Activated naive CD8-positive, alpha-beta T cell (primary cell): ENCODE measurements around the gene KAT6B.

Experiments
- H3K27ac Mint-ChIP-seq: one replicate; pipeline ENCODE4 v1.8.0; 2021; ENCODE audit warnings: mixed read lengths
- H3K27me3 Mint-ChIP-seq: one replicate; pipeline ENCODE4 v1.8.0; 2021; ENCODE audit warnings: mixed read lengths
- H3K36me3 Mint-ChIP-seq: one replicate; pipeline ENCODE4 v1.8.0; 2021; ENCODE audit warnings: mixed read lengths
- H3K4me1 Mint-ChIP-seq: one replicate; pipeline ENCODE4 v1.8.0; 2021; ENCODE audit warnings: low read depth, mixed read lengths
- H3K4me3 Mint-ChIP-seq: one replicate; pipeline ENCODE4 v1.8.0; 2021; ENCODE audit warnings: mild to moderate bottlenecking, mixed read lengths
- H3K9me3 Mint-ChIP-seq: one replicate; pipeline ENCODE4 v1.8.0; 2021; ENCODE audit warnings: low read depth, mixed read lengths

Gene KAT6B

DNA sequence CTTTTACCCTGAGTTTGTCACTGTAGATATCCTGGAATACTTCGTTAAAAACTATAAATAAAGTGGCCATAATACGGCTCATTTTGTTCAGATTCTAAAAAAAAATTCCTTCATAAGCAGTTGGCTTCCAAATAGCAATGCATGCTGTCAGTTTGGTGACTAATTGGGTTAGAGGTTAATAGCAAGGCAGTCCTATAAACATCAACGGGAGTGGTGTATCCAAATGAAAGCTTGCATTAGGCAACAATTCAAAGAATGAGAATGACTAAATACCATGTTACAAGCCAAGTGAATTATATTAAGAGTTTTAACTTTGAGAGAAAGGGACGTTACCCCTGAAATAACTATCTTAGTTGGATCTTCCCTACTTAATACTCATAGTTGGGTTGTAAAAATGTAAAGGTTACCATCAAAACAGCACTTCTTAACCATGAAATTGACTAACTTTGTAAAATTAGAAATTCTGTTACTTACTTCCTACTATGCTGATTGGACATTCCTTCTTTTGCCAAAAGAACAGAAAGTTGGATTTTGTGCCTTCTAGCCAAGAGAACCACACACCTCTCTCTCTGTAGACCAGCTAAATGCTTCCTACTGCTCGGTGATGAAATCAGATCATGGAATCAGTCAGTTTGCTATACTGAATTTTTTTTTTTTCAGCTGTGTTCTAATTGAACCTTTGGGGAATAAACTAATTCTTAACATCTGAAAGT is 98.0 kb downstream of the KAT6B start:
- peaks cover 10% of the 10 kb centered on the region for H3K36me3 Mint-ChIP-seq
- H3K4me1 Mint-ChIP-seq = peaks cover 66% of the 10 kb centered on the region
- no peaks in the 10 kb centered on the region for H3K27me3 Mint-ChIP-seq
- no peaks in the 10 kb centered on the region for H3K9me3 Mint-ChIP-seq
- H3K4me3 Mint-ChIP-seq = no peak overlapping the region
- H3K27ac Mint-ChIP-seq = no peak overlapping the region

DNA sequence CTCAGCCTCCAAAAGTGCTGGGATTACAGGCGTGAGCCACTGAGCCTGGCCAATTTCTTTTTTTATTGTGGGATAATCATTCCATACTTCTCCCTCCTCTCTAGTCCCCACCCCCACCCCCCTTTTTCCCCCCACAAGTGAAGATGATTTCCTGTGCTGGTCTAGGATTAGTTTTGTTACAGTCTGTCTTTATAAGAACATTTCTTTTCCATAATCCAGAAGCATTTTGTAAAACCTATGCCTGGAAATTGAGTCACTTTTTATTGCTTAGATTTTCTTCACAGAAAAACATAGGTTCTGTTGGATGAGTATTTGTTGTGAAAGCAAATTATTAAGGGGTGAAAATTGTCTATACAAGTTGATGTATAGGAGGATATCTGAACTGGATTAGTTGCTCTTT is 98.9 kb downstream of the KAT6B start:
- H3K9me3 Mint-ChIP-seq = no peaks in the 10 kb centered on the region
- H3K27me3 Mint-ChIP-seq = no peaks in the 10 kb centered on the region
- peaks cover 3% of the 10 kb centered on the region for H3K36me3 Mint-ChIP-seq
- H3K4me3 Mint-ChIP-seq = no peak overlapping the region
- no peak overlapping the region for H3K27ac Mint-ChIP-seq
- H3K4me1 Mint-ChIP-seq = peaks cover 62% of the 10 kb centered on the region

DNA sequence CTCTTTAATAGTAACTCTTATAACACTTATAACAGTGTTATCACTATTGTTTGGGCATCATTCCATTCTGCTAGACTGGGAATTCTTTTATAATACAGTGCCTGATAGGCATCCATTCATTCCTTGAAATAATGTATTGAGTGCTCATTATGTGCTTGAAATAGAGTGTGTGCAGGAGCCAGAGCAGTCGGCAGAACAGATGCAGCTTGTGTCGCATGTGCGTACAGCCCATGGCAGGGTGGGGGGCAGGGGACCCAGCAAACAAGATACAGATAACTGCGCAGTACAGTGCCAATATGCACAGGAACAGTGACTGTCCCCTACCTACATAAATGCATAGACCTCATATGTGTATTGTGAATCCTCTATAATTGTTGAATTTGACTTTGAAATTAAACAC is 99.3 kb downstream of the KAT6B start:
- no peaks in the 10 kb centered on the region for H3K27me3 Mint-ChIP-seq
- no peak overlapping the region for H3K27ac Mint-ChIP-seq
- no peaks in the 10 kb centered on the region for H3K9me3 Mint-ChIP-seq
- no peak overlapping the region for H3K4me3 Mint-ChIP-seq
- peaks cover 61% of the 10 kb centered on the region for H3K4me1 Mint-ChIP-seq
- H3K36me3 Mint-ChIP-seq = no peaks in the 10 kb centered on the region

DNA sequence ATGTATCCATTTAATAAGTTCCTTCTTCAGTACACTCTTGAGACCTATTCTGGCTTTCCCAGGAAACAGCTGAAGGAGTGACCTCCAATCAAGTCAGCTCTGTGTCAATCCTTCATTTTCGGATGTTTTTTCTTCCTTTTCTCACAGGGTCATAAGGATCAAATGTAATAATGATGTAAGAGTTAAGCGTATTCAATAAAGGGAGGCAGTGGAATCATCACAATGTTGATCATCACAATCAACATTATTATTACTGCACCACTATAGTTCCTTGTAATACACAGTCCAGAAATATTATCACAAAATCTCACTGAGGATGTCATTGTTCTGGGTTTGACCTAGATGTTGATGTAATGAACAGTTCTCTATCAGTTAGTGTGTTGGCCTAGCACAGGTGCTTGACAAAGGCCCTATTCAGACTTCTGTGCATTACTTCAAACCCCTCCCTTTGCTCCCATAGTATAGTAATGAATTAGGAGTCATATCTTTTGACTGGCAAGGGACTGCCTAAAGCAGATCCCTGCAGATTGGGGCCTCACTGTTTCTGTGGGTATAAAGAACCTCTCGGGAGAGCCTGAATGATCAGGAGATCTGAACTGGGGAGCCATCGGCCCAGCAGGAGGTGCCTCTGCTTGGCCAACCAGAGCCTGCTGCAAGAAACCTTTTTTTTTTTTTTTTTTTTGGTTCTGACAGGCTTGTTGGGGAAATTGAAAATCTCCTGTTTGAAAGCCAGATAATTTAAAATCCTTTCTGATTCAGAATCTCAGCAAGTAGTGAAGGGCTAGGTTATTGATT is 100.6 kb downstream of the KAT6B start:
- Mint-ChIP-seq H3K9me3 (no peaks in the 10 kb centered on the region), H3K36me3 (no peaks in the 10 kb centered on the region), H3K4me3 (no peak overlapping the region), H3K27ac (no peak overlapping the region), H3K27me3 (no peaks in the 10 kb centered on the region), H3K4me1 (peaks cover 59% of the 10 kb centered on the region)

DNA sequence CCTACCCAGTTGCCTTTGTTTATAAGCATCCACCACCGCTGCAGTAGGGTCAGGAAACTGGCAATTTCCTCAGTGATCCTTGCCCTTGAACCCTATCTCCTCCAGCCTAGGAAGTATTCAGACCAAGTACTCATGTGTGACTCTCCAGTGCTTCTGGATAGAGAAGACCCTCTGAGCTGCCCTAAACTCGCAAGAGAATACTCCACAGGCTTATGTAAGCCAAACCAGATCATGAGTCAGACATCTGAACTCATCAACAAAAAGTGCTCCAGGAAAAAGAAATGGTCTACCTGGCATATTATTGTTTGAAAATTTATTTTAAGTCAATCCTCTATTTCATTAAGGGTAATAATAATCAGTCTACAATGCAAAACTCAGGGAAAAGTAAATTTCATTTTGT is 101.3 kb downstream of the KAT6B start:
- H3K4me1 Mint-ChIP-seq = peaks cover 61% of the 10 kb centered on the region
- no peaks in the 10 kb centered on the region for H3K36me3 Mint-ChIP-seq
- H3K9me3 Mint-ChIP-seq = no peaks in the 10 kb centered on the region
- no peak overlapping the region for H3K27ac Mint-ChIP-seq
- no peak overlapping the region for H3K4me3 Mint-ChIP-seq
- no peaks in the 10 kb centered on the region for H3K27me3 Mint-ChIP-seq

DNA sequence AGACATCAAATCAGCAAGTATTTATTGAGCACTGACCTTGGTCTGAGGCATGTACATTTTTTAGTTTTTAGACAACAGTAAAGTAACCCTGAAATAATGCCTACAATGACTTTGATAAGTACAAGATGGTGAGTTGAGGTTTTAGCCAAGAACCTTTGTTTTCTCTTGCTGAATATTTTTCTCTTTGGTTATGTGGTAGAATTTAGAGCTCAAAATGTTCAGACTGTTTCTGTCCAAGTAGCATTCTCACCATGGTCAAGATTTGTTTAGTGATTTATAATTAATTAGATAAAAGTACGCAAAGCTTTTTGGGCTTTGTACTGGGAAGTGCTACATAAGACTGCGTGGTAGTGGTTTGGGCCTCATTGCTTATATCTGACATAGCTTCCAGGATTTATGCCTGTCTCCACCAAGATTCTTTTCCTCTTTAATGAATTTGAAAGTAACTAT is 102.4 kb downstream of the KAT6B start:
- Mint-ChIP-seq H3K36me3 (peaks cover 6% of the 10 kb centered on the region), H3K27me3 (no peaks in the 10 kb centered on the region), H3K9me3 (no peaks in the 10 kb centered on the region), H3K4me1 (peaks cover 59% of the 10 kb centered on the region), H3K27ac (no peak overlapping the region), H3K4me3 (no peak overlapping the region)

DNA sequence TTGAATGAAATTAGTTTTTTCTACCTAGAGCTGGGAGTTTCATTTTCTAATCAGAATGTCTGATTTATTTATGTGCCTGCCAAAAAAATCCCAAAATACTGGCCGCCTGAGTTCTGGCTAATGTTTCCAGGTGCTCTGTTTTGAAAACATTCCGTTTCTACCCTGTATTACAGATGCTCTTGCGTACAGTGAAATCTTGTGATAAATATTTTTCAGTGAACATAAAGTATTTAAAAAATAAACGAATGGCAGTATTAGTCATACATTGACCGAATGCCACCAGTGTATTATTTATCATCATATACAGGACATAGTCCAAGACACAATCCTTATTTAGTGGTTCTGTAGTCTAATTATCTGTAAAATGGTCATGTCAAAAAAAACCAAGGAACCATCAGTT is 102.8 kb downstream of the KAT6B start:
- peaks cover 57% of the 10 kb centered on the region for H3K4me1 Mint-ChIP-seq
- H3K27me3 Mint-ChIP-seq = no peaks in the 10 kb centered on the region
- no peak overlapping the region for H3K4me3 Mint-ChIP-seq
- H3K27ac Mint-ChIP-seq = no peak overlapping the region
- no peaks in the 10 kb centered on the region for H3K9me3 Mint-ChIP-seq
- peaks cover 6% of the 10 kb centered on the region for H3K36me3 Mint-ChIP-seq

DNA sequence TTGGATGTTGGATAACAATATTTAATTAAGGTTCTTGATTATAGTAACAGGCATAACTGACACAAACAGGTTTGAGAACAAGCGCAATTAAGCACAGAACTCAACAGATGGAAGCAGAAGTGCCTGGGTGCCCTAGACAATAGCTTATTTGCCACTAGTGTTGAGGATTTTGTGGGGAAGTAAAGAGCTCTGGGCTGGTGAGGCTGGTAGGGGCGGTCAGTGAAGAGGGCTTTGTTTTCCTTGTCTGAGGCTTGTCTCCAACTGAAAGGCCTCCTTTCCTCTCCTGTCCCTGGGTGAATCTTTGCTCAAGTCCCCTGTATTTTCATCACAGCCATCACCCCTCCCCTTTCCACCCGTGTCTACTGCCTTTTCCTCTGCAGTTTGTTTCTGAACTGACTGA is 104.6 kb downstream of the KAT6B start:
- H3K27me3 Mint-ChIP-seq = no peaks in the 10 kb centered on the region
- peaks cover 14% of the 10 kb centered on the region for H3K36me3 Mint-ChIP-seq
- H3K27ac Mint-ChIP-seq = no peak overlapping the region
- H3K4me3 Mint-ChIP-seq = no peak overlapping the region
- H3K4me1 Mint-ChIP-seq = peaks cover 53% of the 10 kb centered on the region
- no peaks in the 10 kb centered on the region for H3K9me3 Mint-ChIP-seq

DNA sequence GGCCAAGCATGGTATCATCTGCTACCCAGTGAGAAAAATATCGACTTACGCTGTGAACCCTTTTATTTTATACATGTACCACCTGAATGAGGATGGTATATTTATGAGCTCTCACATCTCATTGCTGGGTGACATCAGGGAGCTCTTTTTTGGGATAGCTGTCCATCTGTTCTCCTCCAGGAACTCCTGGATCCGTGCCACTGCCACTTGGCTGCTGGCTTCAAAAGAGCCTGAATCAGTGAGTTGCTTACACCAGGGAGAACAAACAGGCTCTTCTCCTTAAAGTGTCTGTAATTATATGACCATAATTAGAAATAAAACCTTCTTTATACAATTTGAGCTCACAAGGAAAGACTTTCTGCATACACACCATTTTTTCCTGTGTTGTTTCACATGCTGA is 106.2 kb downstream of the KAT6B start:
- Mint-ChIP-seq H3K36me3 (peaks cover 14% of the 10 kb centered on the region), H3K27ac (no peak overlapping the region), H3K4me3 (no peak overlapping the region), H3K9me3 (no peaks in the 10 kb centered on the region), H3K4me1 (peaks cover 43% of the 10 kb centered on the region), H3K27me3 (no peaks in the 10 kb centered on the region)

DNA sequence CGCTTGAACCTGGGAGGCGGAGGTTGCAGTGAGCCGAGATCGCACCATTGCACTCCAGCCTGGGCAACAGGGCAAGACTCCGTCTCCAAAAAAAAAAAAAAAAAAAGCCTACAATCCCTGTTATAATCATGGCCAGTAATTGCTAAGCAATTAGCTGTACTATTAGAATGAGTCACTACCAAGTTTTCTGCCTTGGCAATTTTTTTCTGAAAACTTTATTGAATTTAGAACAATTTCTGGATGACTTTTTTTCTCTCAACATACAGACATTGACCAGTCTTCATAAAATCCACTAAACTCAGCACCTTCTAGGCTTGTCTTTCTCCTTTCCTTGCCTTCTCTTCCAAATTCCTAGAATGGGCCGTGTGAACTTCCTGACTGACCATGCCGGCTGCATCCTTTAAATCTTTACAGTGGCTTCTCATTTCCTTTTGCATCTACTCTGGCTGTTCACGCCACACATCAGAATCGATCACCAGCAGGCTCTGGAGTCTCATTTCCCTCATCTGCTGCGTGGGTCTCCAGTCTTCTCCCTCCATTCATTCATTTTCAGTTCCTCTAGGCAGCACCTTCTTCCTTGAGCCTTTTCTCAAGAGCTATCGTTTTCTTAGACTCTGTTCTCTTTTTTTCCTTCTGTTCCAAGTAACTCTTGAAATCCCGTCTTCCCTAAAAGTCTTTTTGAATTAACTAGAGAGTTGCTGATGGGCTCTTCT is 107.9 kb downstream of the KAT6B start:
- H3K4me1 Mint-ChIP-seq = peaks cover 40% of the 10 kb centered on the region
- no peaks in the 10 kb centered on the region for H3K9me3 Mint-ChIP-seq
- H3K4me3 Mint-ChIP-seq = no peak overlapping the region
- H3K27me3 Mint-ChIP-seq = no peaks in the 10 kb centered on the region
- no peak overlapping the region for H3K27ac Mint-ChIP-seq
- peaks cover 14% of the 10 kb centered on the region for H3K36me3 Mint-ChIP-seq

DNA sequence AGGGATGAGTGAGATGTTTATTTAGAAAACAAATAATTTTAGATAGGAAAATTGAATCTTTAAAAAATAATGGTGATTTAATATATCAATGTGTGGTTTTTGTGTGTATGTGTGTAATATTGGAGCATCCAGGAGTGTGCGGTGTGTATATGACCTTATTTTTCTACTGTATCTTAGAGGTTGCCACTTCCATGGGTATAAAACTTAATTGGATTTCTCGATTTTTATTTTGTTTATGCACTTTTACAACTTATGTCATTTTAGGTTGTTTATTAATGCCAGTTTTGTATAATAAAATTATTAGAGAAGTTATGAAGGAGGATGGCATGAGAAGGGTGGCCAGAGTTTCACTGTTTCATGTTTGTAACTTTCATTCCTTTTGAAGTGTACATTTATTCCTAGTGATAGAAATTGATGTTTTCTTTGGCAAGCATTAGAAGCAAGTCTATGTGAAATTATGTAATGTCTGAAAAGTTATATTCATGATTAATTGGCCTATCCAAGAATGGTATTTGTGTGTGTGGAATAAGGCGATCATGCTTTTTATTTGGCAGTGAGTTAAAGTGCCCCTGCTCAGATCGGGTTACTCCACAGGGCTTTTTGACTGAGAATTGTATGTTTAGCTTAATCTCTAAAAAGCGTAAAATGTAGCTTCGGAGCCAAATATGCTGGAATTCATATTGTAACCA is 110.3 kb downstream of the KAT6B start:
- H3K27me3 Mint-ChIP-seq = no peaks in the 10 kb centered on the region
- no peak overlapping the region for H3K27ac Mint-ChIP-seq
- H3K9me3 Mint-ChIP-seq = no peaks in the 10 kb centered on the region
- H3K4me3 Mint-ChIP-seq = no peak overlapping the region
- peaks cover 32% of the 10 kb centered on the region for H3K4me1 Mint-ChIP-seq
- H3K36me3 Mint-ChIP-seq = peaks cover 17% of the 10 kb centered on the region

DNA sequence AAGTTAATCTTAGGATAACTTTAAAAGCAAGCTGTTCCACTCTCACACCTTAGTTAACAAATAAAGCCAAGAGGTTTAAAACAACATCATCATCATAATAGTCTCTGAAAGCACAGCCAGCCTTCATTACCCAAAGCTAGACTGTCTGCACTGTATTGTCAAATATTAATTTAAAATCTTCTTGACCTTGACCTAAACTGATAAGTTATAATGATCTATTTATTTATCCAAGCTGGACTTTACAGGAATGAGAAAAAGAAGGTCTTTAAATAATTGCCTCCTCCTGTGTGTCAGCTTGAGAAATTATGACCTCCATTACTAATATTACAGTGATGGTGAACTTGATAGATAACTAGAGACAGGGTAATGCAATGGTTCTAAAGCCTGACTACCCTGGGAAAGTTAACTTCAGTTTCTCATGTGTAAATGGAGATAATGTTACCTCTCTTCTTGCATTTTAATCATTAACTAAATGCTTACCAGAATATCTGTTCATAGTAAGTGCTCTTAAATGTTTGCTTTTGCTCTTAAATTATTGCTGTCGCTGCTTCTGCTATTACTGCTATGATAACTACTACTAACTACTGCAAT is 111.0 kb downstream of the KAT6B start:
- Mint-ChIP-seq H3K36me3 (peaks cover 17% of the 10 kb centered on the region), H3K4me3 (no peak overlapping the region), H3K27me3 (no peaks in the 10 kb centered on the region), H3K4me1 (peaks cover 26% of the 10 kb centered on the region), H3K9me3 (no peaks in the 10 kb centered on the region), H3K27ac (no peak overlapping the region)

DNA sequence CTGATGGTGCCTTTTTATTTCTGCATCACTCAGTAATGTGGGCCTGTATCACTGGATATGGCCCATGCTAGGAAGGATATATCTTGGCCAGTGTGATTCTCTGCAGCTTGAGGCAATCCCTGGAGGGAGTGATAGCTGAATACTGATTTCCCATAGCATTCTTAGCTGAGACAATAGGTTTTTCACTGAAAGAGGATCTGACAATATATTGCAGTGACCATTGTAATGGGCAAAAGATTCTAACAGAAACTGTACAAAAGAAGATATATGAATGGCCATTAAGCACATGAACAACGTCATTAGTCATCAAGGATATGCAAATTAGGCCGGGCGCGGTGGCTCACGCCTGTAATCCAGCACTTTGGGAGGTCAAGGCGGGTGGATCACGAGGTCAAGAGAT is 117.8 kb downstream of the KAT6B start:
- H3K9me3 Mint-ChIP-seq = peaks cover 5% of the 10 kb centered on the region
- H3K4me3 Mint-ChIP-seq = no peak overlapping the region
- H3K4me1 Mint-ChIP-seq = peaks cover 21% of the 10 kb centered on the region
- no peaks in the 10 kb centered on the region for H3K27me3 Mint-ChIP-seq
- H3K36me3 Mint-ChIP-seq = peaks cover 8% of the 10 kb centered on the region
- no peak overlapping the region for H3K27ac Mint-ChIP-seq

DNA sequence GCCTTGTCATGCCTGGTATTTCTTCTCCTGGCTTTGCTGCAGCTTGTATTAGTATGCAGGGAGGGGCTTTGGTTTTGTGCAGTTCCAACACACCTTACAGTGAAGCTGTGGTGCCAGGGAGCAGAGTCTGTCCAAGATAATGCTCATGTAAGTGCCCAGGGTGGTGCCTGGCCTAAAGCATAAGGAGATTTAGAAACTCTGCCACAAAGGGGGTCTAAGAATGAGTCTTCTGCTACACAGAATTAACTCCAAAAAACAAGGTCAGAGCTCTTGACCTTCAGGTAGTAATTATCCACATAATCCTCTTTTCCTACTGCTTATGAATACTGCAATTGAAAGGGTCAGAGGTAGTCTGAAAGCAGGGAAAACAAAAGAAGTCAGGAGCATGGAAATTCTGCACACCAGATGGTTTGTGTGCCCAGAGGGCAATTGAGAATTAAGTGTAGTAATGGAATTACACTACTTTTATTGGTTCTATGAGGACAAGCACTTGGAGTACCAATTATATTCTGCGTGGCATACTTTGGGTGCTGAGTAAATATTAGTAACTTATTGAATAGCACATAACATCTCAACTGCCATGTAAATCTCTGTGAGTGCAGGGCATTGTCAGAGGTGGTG is 121.5 kb downstream of the KAT6B start:
- Mint-ChIP-seq H3K36me3 (peaks cover 10% of the 10 kb centered on the region), H3K4me1 (peaks cover 35% of the 10 kb centered on the region), H3K9me3 (peaks cover 5% of the 10 kb centered on the region), H3K27me3 (no peaks in the 10 kb centered on the region), H3K4me3 (no peak overlapping the region), H3K27ac (no peak overlapping the region)
